GM21737 (cell line): ENCODE data around the gene ZHX3.

Source experiments
- ATAC-seq: cut with Tn5 transposase; IDR thresholded peaks from one replicate; pipeline ENCODE4 v1.9.1; 2021; ENCODE audit warnings: mild to moderate bottlenecking, moderate library complexity; ENCODE audit not compliant: unreplicated experiment

ZHX3 gene

GRCh38 chr20:41196653-41197225, 120.8 kb downstream of the ZHX3 start:
- no peak for ATAC-seq

- ATAC-seq: no peak
These were observed 125.0 kb downstream of the ZHX3 start for GRCh38 chr20:41192575-41192974.

- ATAC-seq: no peak
These were observed 125.7 kb downstream of the ZHX3 start for GRCh38 chr20:41191562-41192500.

GRCh38 chr20:41187668-41188067, 129.9 kb downstream of the ZHX3 start:
- ATAC-seq: no peak

- no peak for ATAC-seq
These were observed 132.3 kb downstream of the ZHX3 start for GRCh38 chr20:41185013-41185757.

- no peak for ATAC-seq
These were observed 133.7 kb downstream of the ZHX3 start for GRCh38 chr20:41183831-41184230.

- ATAC-seq: no peak
These were observed 134.1 kb downstream of the ZHX3 start for GRCh38 chr20:41183391-41183790.

- no peak for ATAC-seq
These were observed 135.0 kb downstream of the ZHX3 start for GRCh38 chr20:41182296-41183212.

GRCh38 chr20:41181567-41181966, 136.0 kb downstream of the ZHX3 start:
- ATAC-seq: no peak

- ATAC-seq: no peak
These were observed 136.8 kb downstream of the ZHX3 start for GRCh38 chr20:41180599-41181333.

- ATAC-seq: no peak
These were observed 137.6 kb downstream of the ZHX3 start for GRCh38 chr20:41179961-41180360.

GRCh38 chr20:41178904-41179432, 138.6 kb downstream of the ZHX3 start:
- no peak for ATAC-seq

GRCh38 chr20:41178495-41178894, 139.0 kb downstream of the ZHX3 start:
- ATAC-seq: no peak

- no peak for ATAC-seq
These were observed 139.9 kb downstream of the ZHX3 start for GRCh38 chr20:41177636-41178035.

GRCh38 chr20:41176711-41177552, 140.6 kb downstream of the ZHX3 start:
- ATAC-seq: no peak

GRCh38 chr20:41175727-41176330, 141.7 kb downstream of the ZHX3 start:
- no peak for ATAC-seq

- ATAC-seq: no peak
These were observed 142.3 kb downstream of the ZHX3 start for GRCh38 chr20:41175201-41175651.

- ATAC-seq: no peak
These were observed 142.7 kb downstream of the ZHX3 start for GRCh38 chr20:41174782-41175181.
